GM19099 (cell line): ENCODE measurements around the gene CD151.

Experiments
- POLR2A ChIP-seq: IDR thresholded peaks from 3 replicates; pipeline ENCODE4 v1.6.1; 2011; ENCODE audit warnings: low read depth; ENCODE audit not compliant: insufficient read length; ENCODE audit errors: extremely low read depth

Gene CD151

DNA sequence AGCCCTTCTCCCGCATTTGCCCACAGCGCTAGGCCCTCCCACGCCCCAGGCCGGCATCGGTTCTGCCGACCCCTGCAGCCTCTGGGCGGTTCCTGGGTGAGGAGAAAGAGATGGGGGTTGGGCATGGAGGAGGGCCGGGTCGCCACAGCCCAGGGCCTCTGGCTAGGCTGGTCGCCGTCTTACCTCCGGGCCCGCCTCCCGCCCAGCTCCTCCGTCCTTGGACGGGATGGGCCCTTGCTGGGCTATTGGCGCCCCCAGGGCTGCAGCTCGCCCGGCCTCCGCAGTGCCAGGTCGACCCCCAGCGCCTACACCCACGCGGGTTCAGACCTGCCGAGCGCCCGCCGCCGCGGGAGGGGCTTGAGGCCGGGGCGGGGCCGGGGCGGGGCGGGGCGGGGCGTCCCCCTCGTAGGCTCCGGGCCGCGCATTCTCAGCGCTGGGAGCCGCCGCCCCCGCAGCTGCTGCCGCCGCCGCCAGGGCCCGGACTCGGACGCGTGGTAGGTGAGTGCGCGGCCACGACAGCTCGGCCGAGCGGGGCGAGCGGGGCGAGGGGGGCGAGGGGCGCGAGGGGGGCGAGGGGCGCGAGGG lies at the start of gene CD151:
CD151 (plus strand) TSS at position 424 of the 585 bp plus-strand sequence. CDS start 3,118 bp downstream, outside the sequence.
- TF ChIP-seq POLR2A = no peak

DNA sequence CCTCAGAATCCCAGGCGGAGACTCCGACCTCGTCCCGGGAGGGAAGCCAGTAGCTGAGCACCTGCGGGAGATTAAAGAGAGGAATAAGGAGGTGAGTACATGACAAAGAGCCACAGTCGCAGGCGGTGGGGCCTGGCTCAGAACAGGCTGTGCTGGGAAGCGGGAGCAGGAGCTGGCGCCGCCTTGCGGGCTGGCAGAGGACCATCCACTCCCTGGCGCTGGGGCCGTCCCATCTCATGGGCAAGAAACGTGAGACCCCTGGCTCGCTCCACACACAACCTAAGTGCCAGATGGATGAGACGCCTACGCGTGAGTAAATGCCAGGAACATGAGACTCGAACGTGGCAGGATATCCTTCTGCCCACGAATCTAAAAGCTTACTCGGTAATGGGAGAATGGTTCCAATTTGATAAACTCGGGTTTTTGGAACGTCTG lies 49.2 kb upstream of the CD151 start:
- TF ChIP-seq POLR2A = no peak

DNA sequence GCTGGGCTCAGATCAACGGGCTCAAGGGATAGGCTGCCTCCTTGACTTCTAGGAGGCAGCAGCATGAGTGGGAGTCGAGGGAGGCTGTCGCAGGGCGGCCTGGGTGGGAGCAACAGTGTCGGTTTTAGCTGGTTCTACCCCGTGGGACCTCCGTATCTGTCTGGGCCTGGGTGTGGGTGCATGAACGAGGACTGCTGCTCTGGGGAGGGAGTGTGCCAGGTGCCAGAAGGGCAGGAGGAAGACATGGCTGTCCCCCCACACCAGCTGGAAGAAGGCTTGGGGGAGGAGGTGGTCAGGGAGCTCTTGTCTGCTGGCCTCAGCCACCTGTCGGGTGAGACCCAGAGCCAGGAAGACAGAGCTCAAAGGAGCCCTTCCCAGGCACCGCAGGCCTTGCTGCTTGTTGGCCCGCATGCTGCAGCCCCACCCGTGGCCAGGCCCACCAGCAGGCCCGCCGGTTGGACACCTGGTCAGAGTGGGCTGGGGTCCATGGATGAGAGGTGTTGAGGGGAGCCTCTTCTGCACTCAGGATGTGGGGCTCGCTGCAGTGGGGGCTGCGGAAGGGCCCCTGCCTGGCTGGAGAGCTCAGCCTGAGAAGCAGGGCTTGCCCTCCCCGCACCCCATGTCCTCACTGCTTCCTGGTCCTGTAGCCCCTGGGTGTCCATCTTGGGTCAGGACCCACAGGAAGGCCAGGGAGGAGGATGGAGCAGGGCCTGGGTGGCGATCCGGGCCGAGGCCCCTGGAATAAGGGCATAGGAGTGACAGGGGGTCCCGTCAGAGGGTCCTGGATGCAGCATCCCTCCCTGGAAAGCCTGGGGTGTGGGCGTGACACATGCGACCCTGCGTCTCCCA lies 46.3 kb upstream of the CD151 start:
- TF ChIP-seq POLR2A = peak; percentile 29

DNA sequence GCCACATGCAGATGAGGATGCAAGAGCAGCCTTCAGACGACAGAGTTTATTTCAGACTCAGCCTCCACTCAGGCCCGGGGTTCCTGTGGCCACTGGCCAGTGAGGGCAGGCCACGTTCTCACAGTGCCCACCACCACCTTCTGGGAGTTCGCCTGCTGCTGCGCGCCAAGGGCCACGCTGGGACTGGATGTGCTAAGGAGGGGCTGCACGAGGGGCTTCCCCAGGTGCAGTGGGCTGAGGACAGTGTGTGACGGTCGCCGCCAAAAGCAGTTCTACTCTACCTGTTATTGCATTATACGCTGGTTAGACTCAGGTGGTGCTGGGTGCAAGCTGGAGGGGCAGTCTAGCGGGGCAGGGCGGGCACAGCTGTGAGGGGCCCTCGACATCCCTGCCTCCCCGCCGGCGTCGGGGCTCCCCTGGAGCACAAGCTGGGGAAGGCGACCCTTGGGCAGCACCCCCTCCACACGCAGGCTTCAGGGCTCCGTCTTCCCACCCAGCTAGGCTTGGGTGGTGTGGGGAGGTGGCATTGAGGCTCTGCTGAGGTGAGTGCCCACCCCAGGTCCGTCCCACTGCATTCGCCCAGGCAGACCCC lies 45.6 kb upstream of the CD151 start:
- TF ChIP-seq POLR2A = no peak

DNA sequence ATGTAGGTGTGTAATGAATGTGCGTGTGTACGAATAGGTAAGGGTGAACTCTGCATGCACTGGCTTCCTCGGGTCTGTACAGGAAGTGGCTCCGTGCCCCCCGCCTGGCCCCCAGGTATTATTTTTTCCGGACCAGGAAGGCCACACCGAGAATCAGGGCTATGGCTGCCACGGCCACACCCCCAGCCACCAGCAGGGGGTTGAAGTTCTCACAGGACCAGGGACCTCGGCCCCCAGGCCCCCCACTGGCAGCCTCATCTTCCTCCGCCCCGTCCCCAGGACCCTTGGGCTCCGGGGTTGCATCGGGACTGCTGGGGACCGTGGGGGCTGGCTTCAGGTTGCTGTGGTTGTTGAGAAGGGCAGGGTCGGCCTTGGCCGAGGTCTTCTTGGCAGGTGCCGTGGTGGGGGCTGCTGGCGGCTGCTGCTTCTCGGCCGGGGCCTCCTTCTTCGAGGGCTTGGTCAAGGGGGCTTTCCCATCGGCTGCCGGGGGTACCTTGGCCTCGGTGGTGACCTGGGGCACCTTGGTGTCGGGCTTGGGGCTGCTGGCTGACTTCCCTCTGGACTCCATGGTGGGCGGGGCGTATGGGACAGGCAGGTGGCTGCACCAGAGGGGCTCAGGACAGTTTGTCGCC lies 44.6 kb upstream of the CD151 start:
- no peak for TF ChIP-seq POLR2A

DNA sequence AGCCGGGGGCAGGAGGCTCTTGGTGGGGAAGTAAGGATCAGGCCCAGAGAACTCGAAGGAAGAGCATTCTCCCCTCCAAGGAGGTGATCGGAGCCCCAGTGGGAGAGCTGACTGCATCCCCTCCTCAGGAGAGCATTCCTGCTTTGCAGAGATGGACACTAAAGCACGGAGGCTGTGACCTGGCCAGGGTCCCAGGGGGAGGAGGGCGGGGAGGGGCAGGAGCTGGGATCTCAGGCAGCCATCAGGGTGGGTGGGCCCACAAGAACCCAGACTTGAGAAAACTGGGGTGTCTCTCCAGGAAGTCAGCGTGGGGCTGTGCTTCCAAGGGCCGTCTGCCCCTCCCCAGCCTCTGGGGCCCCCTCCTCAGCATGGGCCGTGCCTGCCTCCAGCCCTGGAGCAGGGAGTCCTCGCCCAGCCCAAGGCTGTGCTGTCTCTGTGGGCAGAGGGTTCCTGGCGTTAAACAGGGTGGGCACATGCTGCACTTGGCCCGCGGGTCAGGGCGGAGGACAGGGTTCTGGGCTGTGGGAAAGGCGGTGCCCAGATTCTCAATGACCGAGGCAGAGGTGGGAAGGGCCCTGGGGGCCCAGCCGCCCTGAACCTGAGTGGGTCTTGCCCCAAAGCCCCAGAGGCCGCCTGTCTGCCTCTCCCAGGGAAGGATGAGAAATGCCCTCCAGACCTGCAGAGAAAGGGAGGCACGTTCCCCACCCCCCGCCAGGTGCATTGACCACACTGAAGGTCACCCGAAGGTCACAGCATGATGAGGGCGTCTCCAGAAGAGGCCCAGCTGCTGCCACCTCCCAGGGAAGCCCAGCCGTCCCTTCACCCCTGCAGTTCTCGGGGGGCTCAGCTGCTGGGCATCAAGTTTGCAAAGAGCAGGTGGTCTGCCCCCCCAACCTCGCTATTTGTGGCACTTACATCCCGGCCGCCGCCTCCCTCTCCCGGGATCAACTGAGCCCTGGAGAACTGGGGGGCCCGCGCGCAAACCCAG lies 43.5 kb upstream of the CD151 start:
- no peak for TF ChIP-seq POLR2A

DNA sequence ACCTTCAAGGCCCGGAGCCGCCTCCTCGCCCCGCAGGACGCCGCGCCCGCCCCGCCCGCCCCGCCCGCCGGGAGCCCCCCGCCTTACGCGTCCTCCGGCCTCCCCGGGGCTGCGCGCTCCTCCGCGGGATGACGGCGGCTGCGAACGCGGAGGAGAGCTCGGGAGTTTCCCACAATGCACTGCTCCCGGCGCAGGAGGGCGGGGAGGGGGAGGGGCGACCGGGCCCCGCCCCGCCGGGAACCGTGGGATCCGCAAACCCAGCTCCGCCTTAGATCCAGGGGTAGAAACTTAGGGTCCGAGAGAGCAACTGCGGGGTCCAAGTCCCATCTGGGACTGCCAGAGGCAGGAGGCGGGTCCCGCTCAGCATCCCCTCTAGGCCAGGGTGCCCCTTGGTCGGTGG lies 42.8 kb upstream of the CD151 start, which contains the start of gene CEND1:
CEND1 (minus strand) TSS at position 148 of the 400 bp plus-strand sequence. CDS start 1,514 bp downstream, outside the sequence.
- peak; percentile 11 for TF ChIP-seq POLR2A

DNA sequence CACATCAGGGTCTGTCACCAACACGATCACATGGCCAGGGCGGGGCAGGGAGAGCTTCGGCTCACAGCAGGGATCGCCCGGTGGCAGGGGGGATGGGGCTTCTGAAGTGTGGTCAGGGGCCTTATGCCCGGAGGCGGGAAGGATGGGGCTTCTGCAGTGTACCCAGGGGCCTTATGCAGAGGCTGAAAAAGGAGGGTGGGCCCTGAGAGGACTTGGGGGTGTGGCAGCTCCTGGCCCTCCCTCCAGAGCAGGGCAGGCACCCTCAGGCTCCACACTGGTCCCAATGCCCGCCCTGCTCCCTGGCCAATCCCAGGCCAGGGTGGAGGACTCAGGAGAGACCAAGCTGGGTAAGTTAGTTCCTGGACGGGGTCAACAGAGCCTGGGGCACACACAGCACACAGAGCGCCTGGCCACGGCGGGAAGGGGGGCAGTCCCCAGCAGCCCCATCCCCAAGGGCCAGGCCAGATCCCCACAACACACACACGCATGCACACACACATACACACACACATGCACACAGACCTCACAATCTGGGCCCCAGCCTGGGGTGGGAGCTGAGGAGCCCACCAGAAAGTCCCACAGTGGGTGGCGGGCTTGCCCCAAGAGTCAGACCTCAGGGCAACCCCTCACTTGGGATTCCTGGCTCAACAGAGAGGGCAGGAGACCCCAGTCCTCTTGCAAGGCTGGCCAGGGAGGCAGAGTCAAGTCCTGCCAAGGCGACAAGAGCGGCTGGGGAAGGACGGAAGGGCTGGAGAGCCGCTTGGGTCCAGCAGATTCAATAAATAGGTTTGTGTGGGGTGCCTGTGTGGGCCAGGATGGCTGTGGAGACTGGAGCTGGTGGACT lies 41.8 kb upstream of the CD151 start:
- TF ChIP-seq POLR2A = no peak

DNA sequence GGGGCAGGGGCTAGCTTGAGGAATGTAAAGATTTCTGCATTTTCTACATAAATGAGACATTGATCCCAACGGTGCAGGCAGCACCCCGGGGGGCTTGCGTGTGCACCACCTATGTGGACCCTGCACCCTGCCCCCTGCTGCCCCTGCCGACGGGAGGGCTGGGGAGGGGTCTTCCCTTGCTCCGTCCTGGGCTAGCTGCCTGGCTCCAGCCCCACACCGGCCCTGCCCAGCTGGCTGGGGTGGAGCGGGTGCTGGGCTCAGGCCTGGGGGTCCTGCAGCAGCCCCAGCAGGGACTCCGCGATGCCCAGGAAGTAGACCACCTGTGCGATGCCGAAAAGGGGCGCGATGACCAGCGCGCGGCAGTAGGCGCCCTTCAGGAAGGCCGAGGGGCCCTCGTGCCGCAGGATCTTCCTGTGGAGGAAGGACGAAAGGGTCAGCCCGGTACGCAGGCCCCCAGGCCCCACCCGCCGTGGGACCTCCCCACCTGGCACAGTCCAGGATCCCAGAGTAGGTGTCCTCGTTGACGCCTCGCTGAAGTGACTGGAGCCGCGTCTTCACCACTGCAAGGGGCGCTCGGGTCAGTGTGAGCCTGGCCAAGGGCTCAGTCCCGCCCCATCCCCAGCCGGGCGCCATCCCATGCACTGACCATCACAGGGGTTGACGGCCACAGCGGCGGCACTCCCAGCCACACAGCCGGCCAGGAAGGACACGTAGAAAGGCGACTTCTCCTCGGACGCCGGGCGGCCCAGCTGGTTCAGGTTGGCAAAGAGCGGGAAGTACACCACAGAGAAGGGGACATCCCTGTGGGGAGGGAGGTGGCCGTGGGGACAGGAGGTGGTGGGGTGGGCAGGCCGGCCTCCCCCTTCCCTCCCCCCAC lies 40.9 kb upstream of the CD151 start:
- no peak for TF ChIP-seq POLR2A

DNA sequence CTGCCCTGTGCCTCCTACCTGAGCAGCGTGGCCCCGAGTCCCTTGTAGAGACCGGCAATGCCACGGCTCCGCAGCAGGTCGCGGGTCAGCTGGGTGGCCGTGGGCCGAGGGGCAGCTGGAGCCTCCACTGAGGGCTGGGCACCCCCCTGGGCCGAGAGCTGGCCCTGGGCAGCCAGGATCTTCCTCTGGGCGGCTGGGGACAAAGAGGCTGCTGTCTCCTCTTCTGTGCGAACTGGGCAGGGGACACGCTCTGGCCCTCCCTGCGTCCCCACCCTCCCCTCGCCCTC lies 40.3 kb upstream of the CD151 start:
- no peak for TF ChIP-seq POLR2A

DNA sequence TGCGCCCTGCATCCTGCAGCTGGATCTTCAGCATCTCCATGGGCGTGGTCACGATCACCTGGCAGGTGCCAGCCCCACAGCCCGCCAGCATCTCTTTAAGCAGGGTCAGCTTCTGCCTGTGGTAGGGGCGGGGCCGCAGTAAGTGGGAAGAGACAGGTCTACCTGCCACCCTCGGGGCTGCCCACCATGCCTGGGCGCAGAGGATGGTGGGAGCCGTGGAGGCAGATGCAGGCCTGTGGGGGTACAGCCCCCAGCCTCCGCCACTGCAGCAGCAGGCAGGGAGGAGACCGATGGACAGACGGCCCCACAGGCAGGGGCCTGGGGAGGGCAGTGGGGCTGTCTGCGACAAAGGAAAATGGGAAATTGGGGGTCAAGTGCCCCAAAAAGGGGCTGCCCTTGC lies 39.9 kb upstream of the CD151 start:
- TF ChIP-seq POLR2A = no peak

DNA sequence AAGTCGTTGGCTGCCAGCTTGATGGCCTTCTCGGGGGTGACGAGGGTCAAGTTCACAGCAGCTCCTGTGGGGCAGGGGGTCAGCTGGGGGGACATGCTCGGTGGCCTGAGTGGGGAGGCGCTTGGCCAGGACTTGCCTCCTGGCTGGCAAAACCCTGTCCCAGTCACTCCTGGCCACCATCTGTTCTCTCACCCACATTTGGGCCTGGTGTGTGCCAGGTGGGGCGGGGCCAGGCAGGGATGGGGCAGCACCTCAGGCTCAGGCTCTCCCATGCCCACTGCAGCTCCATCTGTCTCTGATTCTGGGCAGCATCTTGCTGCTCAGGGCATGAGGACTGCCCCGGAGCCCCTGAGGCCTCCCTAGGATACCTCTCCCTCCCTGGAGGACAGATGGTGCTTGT lies 39.2 kb upstream of the CD151 start:
- no peak for TF ChIP-seq POLR2A
